Testis (tissue), 2 donors: ENCODE results near the gene ATG16L1.

Experiments
- CTCF ChIP-seq, 3 experiments: fragments of 450-650 bp in 2 of 3; fragments of 200-600 bp in 1 of 3; sonication (generic) in 1 of 3; IDR thresholded peaks; one replicate each; pipeline ENCODE4 v1.5.1; 2016 to 2019; ENCODE audit warnings: antibody characterized with exemption in 3 of 3, mild to moderate bottlenecking in 2 of 3, moderate library complexity in 1 of 3
- POLR2A ChIP-seq: fragments of 450-650 bp; IDR thresholded peaks from one replicate; pipeline ENCODE4 v1.6.1; 2017; ENCODE audit warnings: antibody characterized with exemption, mild to moderate bottlenecking, moderate library complexity

- no peak for TF ChIP-seq CTCF (IDR thresholded peaks at IDR 0.05)
- no peak for TF ChIP-seq POLR2A
Measured at GRCh38 chr2:233264667-233265066, 13.2 kb downstream of the ATG16L1 start.
